LNCAP (cell line): ENCODE measurements around the gene SLC35E2B.
A peak's percentile ranks its signal among the peaks of the same experiment; 100 is the strongest.
"Not testable (repeated sequence)": the region's sequence is repeated elsewhere in the genome, so short reads cannot be mapped to it uniquely, and the experiment has no call there.

ENCODE experiments used
- CTCF ChIP-seq: fragments of 450-650 bp; IDR thresholded peaks from 2 replicates; pipeline ENCODE4 v1.5.1; 2017; ENCODE audit warnings: mild to moderate bottlenecking

Gene SLC35E2B

GRCh38 chr1:1692714-1693647 lies at the start of gene SLC35E2B:
Gene SLC35E2B, minus strand, starts transcription at chr1:1692795. Its CDS starts 16,096 bp downstream, at chr1:1676699.
- TF ChIP-seq CTCF = not testable (repeated sequence)

DNA sequence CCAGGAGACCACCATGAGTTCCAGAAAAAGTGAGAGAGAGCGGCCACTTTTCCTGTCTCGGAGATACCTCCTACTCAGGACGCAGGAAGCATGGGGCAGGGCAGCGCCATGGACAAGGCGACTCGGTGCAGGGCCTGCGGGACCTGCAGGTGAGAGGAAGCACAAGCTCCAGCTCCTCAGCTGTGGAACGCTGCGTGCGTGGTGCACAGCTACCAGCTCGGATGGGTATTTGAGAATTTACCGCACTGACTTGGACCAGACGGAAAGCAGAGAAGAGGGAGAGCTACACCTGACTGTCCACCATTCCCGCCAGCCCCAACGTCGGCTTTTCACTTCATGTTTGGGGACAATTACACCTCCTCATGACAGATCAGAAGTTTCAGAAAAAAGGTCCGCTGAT lies 39.8 kb upstream of the SLC35E2B start:
- no peak for TF ChIP-seq CTCF

- TF ChIP-seq CTCF = no peak
Measured at GRCh38 chr1:1730870-1731269, 38.3 kb upstream of the SLC35E2B start.

DNA sequence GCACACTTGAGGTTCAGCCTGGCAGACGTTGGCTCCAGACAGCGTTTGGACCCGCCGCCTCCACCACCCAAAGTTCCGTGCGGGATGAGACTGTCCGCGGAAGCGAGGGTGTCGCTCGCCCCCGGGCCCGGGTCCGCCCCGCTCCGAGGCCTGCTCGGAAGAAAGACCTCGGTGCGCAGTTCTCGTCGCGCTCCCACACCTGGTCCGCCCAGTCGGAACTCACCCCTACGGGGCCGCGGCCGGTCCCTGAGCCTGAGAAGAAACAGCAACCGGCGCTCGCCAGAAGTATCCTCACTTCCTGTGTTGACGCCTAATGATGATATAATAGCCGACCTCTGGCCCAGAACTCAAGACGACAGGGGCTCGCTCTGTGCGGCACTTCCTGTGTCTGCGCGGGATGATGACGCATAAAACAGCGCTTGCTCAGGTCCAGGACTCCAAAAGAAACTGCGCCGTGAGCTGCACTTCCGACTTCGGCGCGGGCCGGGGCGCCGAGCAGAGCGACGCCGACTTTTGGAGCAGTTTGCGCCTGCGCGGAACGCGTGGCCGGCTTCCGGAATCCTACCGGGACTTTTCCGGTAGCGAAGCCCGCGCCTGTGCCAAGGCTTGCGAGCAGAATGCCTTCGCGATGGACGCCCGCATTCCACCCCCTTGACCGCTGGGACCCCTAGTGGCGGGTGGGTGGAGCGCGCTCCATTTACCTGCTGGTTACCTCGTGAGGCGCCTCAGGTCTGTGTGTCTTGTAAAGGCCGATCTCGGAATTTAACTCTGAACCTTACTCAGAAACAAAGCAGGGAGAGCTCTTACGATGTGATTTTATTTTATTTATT lies 31.7 kb upstream of the SLC35E2B start, which contains the start of gene CDK11A:
Gene CDK11A (minus strand): TSS at position 323 of the 830 bp plus-strand sequence. CDS start 1,539 bp downstream, outside the sequence.
- TF ChIP-seq CTCF = peak; percentile 29; the same call in 1 of the 2 replicates

GRCh38 chr1:1721201-1721600 lies 28.6 kb upstream of the SLC35E2B start:
- no peak for TF ChIP-seq CTCF

GRCh38 chr1:1703796-1704195 lies 11.2 kb upstream of the SLC35E2B start:
- no peak for TF ChIP-seq CTCF

- no peak for TF ChIP-seq CTCF
Measured at GRCh38 chr1:1687846-1688245, 4.7 kb downstream of the SLC35E2B start.
